Calu3 (cell line): ENCODE measurements around the gene CTDP1. TPM values are rescaled to one million over a fixed set of nuclear protein-coding genes. Genes with fewer than 3 reads are reported as not detected.
"Not testable (repeated sequence)": the region's sequence is repeated elsewhere in the genome, so short reads cannot be mapped to it uniquely, and the experiment has no call there.

Source experiments
- BruUV-seq: library from RNA; stranded (reverse); fragments of 400-500 nt; replicated peaks from 2 replicates; lab custom pipeline; 2021; lab: Mats Ljungman, UMichigan
- CTCF ChIA-PET: fragments of 300-600 bp; sonication (Branson Sonifier 250); formaldehyde crosslinking; loops from one replicate; lab custom pipeline; 2022; ENCODE audit warnings: antibody characterized with exemption; lab: Charles Lee
- DNase-seq: peaks from one replicate; pipeline ENCODE4 v3.0.0; 2022
- H3K27ac Mint-ChIP-seq: one replicate; pipeline ENCODE4 v1.8.0; 2022; ENCODE audit warnings: mixed read lengths; ENCODE audit not compliant: unreplicated experiment
- H3K27me3 Mint-ChIP-seq: one replicate; pipeline ENCODE4 v1.8.0; 2022; ENCODE audit warnings: mixed read lengths; ENCODE audit not compliant: unreplicated experiment
- H3K36me3 Mint-ChIP-seq: one replicate; pipeline ENCODE4 v1.8.0; 2022; ENCODE audit warnings: mild to moderate bottlenecking, moderate library complexity, mixed read lengths; ENCODE audit not compliant: insufficient read depth, unreplicated experiment
- H3K4me1 Mint-ChIP-seq: one replicate; pipeline ENCODE4 v1.8.0; 2022; ENCODE audit warnings: mild to moderate bottlenecking, low read depth, mixed read lengths; ENCODE audit not compliant: unreplicated experiment
- H3K4me3 Mint-ChIP-seq: one replicate; pipeline ENCODE4 v1.8.0; 2022; ENCODE audit warnings: mild to moderate bottlenecking, low read depth, moderate library complexity, mixed read lengths; ENCODE audit not compliant: unreplicated experiment
- H3K9me3 Mint-ChIP-seq: one replicate; pipeline ENCODE4 v1.8.0; 2022; ENCODE audit warnings: low read depth, mixed read lengths; ENCODE audit not compliant: unreplicated experiment
- intact Hi-C: fragments of 100-400 bp; cut with micrococcal nuclease; formaldehyde crosslinking; loops from one replicate; pipeline ENCODE4 v1.10.0; 2022; ENCODE audit not compliant: unreplicated experiment
- total RNA-seq: library from RNA; stranded (reverse); gene quantifications from 2 replicates; pipeline ENCODE4 v1.2.3, GENCODE V29; 2022
- TF ChIP-seq, protein P1 (sequence below): fragments of 200-600 bp; IDR thresholded peaks from one replicate; pipeline ENCODE4 v1.8.0; 2022; ENCODE audit warnings: antibody characterized with exemption; ENCODE audit not compliant: unreplicated experiment

The CTDP1 gene
- total RNA-seq, 1 experiment from 2014 or later: 15.6 TPM

DNA sequence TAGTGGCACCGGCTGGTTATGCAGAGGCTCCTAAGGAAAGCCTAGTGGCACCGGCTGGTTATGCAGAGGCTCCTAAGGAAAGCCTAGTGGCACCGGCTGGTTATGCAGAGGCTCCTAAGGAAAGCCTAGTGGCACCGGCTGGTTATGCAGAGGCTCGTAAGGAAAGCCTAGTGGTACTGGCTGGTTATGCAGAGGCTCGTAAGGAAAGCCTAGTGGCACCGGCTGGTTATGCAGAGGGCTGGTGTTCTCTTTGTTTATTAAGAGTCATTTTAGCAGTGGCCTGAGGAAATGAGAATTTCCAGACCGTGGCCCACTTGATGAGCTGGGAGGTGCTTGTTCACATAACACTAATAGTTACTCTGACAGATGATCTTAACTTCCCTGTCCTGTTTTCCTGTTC lies 73.3 kb downstream of the CTDP1 start:
- H3K4me1 Mint-ChIP-seq, H3K9me3 Mint-ChIP-seq, intact Hi-C loops, H3K27me3 Mint-ChIP-seq, CTCF ChIA-PET, BruUV-seq, H3K27ac Mint-ChIP-seq, DNase-seq, H3K4me3 Mint-ChIP-seq: not testable (repeated sequence)
- H3K36me3 Mint-ChIP-seq: peaks cover 15% of the 10 kb centered on the region

DNA sequence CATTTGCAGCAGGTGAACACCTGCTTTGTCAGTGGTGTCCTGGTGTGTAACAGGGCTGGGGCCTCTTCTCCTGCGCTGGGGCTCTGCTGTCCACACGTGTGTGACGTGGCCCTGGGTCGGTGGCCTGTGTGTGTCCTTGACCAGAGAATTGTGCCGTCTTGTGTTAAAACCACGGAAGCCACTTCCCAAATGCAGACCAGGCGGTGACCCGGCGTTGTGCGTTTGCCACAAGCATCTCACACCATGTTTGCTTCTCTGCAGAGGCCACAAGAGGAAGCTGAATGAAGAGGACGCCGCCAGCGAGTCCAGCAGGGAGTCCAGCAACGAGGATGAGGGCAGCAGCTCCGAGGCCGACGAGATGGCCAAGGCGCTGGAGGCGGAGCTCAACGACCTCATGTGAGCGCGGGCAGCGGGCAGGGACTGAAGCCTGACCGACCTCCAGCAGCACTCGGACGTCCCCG lies 73.8 kb downstream of the CTDP1 start:
- Mint-ChIP-seq H3K9me3 (no peaks in the 10 kb centered on the region), H3K4me1 (no peaks in the 10 kb centered on the region), H3K27ac (no peak overlapping the region), H3K27me3 (no peaks in the 10 kb centered on the region), H3K36me3 (peaks cover 15% of the 10 kb centered on the region), H3K4me3 (no peak overlapping the region)
- BruUV-seq: no TSS peak
- CTCF ChIA-PET: no interaction called here
- TF ChIP-seq, protein P1, sequence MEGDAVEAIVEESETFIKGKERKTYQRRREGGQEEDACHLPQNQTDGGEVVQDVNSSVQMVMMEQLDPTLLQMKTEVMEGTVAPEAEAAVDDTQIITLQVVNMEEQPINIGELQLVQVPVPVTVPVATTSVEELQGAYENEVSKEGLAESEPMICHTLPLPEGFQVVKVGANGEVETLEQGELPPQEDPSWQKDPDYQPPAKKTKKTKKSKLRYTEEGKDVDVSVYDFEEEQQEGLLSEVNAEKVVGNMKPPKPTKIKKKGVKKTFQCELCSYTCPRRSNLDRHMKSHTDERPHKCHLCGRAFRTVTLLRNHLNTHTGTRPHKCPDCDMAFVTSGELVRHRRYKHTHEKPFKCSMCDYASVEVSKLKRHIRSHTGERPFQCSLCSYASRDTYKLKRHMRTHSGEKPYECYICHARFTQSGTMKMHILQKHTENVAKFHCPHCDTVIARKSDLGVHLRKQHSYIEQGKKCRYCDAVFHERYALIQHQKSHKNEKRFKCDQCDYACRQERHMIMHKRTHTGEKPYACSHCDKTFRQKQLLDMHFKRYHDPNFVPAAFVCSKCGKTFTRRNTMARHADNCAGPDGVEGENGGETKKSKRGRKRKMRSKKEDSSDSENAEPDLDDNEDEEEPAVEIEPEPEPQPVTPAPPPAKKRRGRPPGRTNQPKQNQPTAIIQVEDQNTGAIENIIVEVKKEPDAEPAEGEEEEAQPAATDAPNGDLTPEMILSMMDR: no peak
- intact Hi-C loops: no loop called here
- DNase-seq: no peak

DNA sequence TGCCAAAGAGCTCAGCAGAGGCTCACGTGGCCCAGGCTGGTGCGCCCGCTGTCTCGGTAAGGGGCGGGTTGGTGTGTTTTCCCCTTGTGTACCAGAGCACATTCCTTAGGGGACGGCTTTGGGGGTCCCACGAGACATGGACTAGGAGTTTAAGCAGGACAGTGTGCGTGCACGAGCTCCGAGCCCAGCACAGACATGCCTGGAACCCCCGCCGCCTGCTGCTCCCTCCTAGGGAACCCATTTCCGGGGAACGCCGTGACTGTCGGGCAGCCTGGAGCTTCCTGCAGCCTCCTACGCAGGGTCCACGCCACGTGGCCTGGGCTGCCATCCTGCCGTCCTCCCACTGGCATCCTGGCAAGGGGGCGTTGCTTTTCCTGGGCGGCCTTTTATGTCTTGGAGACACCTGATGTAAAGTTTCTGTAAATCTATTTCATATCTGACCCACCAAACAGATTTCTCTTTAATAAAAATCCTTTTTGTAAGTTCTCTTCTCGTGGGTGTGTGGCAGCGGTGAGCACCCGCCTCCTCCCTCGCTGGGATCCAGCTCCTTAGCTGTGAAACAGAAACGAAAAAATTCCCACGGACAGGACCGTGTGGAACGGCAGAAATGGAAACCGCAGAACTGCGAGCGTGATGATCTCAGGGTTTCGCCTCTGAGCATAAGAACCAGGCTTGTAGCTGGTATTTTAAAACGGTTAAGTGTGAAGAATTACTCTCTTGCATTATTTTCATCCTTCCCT lies 74.6 kb downstream of the CTDP1 start:
- H3K4me3 Mint-ChIP-seq: no peak overlapping the region
- H3K27me3 Mint-ChIP-seq: no peaks in the 10 kb centered on the region
- H3K9me3 Mint-ChIP-seq: no peaks in the 10 kb centered on the region
- peaks cover 12% of the 10 kb centered on the region for H3K36me3 Mint-ChIP-seq
- intact Hi-C loops: no loop called here
- BruUV-seq: no TSS peak
- TF ChIP-seq, protein P1: no peak
- H3K4me1 Mint-ChIP-seq: no peaks in the 10 kb centered on the region
- no peak for DNase-seq
- CTCF ChIA-PET: no interaction called here
- H3K27ac Mint-ChIP-seq: no peak overlapping the region

DNA sequence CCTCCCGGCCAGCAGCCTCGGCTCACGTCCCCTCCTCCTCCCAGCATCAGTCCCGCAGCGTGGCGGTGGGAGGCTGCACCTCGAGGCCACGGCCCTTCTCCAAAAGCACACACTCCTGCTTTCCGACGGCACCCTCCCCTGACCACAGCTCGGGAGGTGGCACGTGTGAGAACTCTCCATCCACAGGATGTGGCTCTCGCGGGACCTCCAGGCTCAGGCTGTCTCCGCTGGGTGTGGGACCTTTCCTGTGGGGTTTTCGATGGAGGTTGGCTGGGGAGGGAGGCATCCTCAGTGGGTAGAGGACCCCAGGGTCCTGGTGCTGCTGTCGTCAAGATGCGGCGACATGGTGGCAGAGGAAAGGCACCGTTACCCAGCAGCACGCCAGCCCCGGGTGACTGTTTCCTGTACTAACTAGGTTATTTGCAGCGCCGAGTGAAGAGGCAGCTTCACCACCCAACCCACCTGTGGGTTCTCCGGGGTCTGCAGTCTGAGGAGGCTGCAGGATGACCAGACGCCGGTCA lies 75.3 kb downstream of the CTDP1 start:
- no peaks in the 10 kb centered on the region for H3K4me1 Mint-ChIP-seq
- TF ChIP-seq, protein P1: no peak
- no peaks in the 10 kb centered on the region for H3K9me3 Mint-ChIP-seq
- intact Hi-C loops: no loop called here
- H3K27ac Mint-ChIP-seq: no peak overlapping the region
- H3K36me3 Mint-ChIP-seq: peaks cover 7% of the 10 kb centered on the region
- BruUV-seq: no TSS peak
- CTCF ChIA-PET: no interaction called here
- H3K4me3 Mint-ChIP-seq: no peak overlapping the region
- H3K27me3 Mint-ChIP-seq: no peaks in the 10 kb centered on the region
- no peak for DNase-seq
